Activated gamma-delta T cell treated with anti-CD3 and anti-CD28 coated beads, Interleukin-2, amount 50 U/mL, for 16 hours (primary cell): ENCODE results near the gene CYP26C1.
A peak's percentile ranks its signal among the peaks of the same experiment; 100 is the strongest.

ENCODE experiments used
- DNase-seq: peaks from one replicate; pipeline ENCODE4 v3.0.0-alpha.2; 2020; ENCODE audit warnings: low read depth

The CYP26C1 gene

DNA sequence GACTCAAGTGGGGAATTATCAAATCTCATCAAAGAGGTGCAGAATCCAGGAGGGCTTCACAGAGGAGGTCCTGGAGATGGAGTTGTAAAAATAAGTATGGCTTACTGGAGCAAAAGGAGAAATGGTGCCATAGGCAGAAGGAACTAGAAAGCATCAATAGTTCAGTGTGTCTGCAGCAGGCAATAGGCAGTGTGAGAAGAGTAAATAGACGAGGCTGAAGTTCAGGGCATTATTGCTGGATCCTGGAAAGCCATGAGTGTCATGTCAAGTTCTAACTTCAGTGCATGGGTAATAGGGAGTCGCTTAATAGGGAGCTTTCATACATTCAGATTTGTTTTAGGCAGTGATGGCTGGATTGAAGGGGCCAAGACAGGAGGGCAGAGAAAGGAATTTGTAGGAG is 52.4 kb downstream of the CYP26C1 start:
- no peak for DNase-seq

- DNase-seq: peak; percentile 46
Observed at GRCh38 chr10:93115661-93116383, 55.2 kb downstream of the CYP26C1 start.
